ENCODE results near the gene FGB.

Gene FGB

GRCh38 chr4:154562697-154563254, at the start of gene FGB:
Gene FGB (plus strand): TSS chr4:154563011. CDS start chr4:154563019, 8 bp downstream.
- DNase-seq: no peak

- no peak for DNase-seq
Observed at GRCh38 chr4:154516318-154517029, 46.3 kb upstream of the FGB start.

GRCh38 chr4:154517591-154517990, 45.2 kb upstream of the FGB start:
- DNase-seq: no peak

DNA sequence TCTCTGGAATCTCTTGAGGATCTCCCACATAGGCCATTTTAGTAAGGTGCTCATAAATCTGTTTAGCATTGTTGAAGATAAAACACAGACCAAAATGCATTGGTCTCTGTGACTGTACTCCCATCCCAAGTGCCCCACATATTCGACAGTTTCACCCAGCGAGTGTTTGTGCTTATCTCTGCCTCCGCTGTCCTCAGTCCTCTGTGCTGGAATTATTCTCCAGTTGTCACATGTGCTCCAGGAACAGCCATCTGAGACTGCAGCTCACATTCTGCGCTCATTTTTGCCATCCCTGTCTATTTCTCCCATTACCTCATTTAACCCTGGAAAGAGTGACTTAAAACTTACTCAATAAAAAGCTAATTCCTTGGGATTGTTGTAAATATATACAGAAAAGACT, 43.6 kb upstream of the FGB start:
- DNase-seq: no peak

DNA sequence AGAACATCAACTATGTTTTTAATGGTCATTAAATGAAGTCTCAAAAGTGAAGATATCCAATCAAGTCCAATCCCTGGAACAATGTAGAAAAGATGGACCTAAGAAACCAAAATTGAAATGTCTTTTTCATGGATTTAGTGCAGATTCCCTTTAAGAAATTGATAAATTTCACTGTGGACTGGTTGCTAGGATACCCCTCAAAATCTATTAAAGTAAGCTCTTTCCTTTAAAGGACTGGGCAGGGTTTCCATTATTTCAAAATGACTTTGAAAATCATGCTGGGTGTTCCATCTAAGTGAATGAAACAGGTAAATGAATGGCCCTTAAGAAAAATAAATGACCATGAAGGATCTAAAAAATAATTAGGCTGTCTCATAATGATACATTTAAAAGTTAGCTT, 41.2 kb upstream of the FGB start:
- no peak for DNase-seq

GRCh38 chr4:154526151-154526550, 36.7 kb upstream of the FGB start:
- no peak for DNase-seq

DNA sequence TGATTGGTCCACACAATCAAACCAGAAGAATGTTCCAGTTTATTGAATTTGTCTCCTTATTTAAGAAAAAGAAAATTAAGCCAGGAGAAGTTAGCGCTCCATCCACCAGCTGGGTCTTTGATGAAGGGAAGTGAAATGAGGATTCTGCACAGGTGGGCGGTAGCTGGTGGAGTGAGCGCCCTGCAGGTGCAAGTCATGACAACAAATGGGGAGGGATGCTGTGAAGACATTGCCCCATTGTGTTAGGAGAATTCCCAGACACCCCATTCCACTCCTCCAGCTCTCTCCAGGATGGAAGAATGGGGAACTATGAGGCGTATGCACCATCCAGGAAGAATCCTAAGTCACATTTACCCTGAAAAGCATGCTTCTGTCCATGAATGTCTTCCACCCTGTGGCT, 35.5 kb upstream of the FGB start:
- no peak for DNase-seq

DNA sequence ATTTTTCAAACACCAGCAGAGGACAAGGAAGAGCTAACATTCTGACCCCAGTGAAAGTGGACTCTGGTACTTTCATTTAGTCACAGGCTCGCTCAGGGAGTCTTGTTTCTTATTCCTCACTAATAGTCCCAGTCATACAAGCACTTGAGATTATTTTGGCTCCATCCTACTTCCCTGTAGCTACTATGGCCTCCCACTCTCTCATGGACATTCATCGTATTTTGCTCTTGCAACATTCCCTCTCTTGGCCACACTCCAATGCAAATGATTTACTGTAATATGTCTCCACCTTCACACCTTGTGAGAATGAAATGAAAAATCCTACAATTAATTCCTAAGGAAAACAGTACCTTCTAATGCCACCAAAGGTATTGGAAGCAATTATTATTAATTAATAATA, 33.9 kb upstream of the FGB start:
- DNase-seq: no peak

- no peak for DNase-seq
Observed at GRCh38 chr4:154529728-154530519, 32.9 kb upstream of the FGB start.

DNA sequence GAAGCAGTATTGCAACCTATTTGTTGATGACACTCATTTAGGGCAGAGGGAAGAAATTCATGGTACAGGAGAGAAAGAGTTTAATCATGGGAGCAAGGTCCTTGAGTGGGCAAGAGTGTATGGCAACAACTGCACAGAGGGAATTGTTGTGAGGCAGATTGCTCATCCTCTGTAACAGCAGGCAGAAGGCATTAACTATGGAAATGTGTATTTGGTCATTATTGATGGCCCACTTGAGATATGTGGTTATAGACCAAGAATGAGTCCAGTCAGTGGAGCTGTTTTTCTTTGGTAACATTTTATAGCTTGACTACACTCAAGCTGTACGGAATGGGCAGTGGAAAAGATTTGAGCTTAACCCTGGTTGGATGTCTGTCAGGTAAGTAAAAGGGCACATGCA, 28.5 kb upstream of the FGB start:
- no peak for DNase-seq

GRCh38 chr4:154542271-154542879, 20.4 kb upstream of the FGB start:
- DNase-seq: no peak

DNA sequence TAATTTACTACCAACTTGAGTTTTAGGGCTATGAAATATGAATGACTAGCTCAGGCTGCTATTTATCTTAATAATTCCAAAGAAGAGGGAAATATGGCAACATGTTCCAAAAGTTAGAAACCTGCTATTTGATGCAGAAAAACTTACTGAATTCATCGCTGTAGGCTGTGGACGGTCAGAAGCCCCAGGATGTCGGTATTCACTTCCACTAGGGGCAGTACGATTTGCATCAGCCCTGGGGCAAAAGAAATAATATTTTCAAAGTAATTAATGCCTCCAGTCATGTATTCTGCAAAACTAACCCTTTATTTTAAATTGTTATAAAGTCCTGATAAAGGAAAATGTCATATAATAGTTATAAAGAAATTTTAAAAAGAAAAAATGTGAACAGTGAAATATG, 17.1 kb upstream of the FGB start:
- no peak for DNase-seq

DNA sequence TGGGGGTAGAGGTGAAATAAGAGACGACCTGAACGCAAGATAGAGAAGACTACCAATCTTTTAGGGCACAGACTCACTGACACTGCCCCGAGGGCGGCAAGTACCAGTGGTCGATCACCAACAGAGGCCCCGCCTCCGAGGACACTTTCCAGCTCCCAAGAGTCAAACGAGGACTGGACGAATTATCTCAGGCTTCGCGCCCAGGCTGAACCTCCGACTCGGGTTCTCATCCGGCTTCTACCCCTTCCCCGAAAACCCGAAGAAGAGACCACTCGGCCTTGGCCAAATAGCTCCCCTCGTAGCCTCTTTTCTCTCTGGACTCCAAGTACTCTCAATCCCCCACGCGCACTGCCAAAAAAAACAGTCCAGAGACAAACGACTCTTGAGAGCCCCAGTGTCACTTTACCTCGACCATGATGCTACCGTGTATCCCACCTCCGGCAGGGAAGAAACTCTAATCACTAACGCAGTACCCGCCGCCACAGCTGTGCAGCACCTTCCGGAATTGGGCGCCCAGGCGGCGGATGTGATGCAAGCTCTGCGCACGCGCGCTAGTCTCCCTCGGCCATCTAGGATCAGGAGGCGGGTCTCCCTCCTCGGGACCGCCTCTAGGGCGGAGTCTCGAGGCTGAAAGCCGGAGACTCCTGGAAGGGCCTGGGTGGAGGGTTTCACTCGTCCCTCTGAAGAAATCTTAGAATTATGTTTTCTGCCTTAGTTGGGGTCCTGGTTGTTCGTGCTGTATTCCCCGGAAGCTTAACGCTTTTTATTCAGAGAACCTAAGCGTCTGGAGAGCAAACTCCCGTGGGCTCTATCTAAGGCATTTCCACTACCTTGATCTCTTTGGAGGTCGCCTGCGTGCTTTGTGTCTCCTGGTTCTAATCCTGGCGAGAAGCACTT, 12.7 kb upstream of the FGB start, which contains the start of gene PLRG1:
Gene PLRG1, minus strand, starts transcription at position 507 of the 897 bp plus-strand sequence. Its CDS starts 92 bp downstream, at position 415.
- peak; percentile 83 for DNase-seq

- DNase-seq: peak; percentile 28
Observed at GRCh38 chr4:154551872-154552686, 10.7 kb upstream of the FGB start.

- DNase-seq: no peak
Observed at GRCh38 chr4:154559141-154559493, 3.7 kb upstream of the FGB start.

DNA sequence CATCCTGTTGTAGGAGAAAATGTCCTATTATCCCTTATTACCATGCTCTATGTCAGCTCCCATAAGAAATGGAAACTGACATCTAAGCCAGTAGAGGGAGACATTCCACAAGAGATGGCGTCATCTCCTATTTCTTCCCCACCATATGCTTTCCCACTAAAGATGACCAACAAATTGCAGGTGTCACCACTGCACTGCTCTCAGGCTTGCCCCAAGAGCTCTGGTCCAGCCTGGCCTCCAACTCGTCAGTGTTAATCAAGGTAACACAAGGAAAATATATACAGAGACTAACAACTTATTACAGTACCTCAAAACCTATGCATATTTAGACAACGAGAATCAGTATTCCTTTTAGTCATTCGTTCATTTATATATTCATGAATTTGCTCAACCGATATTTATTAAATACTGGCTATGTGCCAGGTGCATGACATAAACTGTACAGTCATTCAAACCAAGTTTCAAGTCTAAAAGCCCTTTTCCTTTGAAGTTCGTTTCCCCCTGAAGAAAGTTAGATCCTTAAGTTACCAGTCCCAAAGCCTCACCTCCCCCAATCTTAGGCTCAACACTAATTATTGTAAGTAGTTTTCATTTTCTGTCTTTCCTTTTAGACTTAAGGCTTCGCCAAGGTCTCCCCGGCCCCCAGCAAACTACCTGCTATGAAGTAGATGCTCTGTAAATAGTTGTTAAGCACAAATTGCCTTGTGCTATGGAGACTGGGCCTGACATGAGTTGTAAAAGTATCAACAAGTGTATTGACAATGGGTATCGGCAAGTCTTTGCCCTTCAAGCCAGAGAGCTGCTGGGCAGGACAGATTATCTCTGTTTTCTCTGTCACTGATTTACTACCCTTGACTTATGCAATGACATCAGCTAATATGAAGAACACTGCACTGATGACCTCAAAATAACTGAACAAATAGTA, 3.1 kb upstream of the FGB start:
- DNase-seq: no peak

DNA sequence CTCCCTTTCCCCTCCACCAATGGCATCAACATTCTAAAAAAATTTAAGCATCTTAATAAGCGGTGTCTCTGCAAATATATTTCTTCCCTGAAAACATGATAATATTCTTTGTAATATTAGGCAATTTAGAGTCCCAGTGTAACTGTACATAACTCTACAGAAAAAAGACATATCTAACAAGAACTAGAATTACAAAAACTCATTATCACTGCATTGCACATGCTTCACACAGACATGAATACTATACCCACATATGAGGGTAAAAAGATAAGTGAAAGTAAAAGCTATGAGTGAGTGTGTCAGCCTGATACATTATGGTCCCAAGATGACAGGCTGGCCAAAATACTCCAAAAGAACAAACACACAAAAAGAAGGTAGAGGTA, 2.4 kb upstream of the FGB start:
- no peak for DNase-seq

DNA sequence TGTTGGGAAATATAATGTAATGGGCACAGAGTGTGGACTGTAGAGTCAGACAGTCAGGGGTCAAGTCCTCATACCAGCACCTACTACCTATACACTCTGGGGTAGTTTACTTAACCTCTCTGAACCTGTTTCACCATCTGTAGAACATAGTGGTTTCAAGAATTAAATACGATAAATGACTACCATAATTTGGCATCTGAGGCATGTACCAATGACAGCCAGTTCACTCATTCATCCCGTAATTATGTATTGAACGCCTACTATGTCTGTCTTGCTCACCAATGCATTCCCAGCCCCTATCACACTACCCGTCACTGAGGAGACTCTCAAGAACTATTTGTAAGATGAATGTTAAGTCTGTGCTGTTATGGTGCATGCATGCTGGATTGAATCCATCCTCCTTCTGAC, 2.0 kb upstream of the FGB start:
- DNase-seq: no peak

- DNase-seq: no peak
Observed at GRCh38 chr4:154564311-154564710, 1.5 kb downstream of the FGB start.

DNA sequence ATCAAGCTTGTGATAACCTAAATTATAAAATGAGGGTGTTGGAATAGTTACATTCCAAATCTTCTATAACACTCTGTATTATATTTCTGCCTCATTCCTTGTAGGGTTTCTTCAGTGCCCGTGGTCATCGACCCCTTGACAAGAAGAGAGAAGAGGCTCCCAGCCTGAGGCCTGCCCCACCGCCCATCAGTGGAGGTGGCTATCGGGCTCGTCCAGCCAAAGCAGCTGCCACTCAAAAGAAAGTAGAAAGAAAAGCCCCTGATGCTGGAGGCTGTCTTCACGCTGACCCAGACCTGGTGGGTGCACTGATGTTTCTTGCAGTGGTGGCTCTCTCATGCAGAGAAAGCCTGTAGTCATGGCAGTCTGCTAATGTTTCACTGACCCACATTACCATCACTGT, 2.9 kb downstream of the FGB start:
- DNase-seq: no peak
